Mucosa of gallbladder (tissue), 1 donor: ENCODE results near the gene COX6A2. TPM values are rescaled to one million over a fixed set of nuclear protein-coding genes. Genes with fewer than 3 reads are reported as not detected.
"Not testable (repeated sequence)": the region's sequence is repeated elsewhere in the genome, so short reads cannot be mapped to it uniquely, and the experiment has no call there.

Source experiments
- DNase-seq: peaks from one replicate; pipeline ENCODE4 v3.0.0-alpha.2; 2020; ENCODE audit warnings: low spot score
- total RNA-seq: library from RNA; stranded (reverse); gene quantifications from one replicate; pipeline ENCODE4 v1.2.1, GENCODE V29; 2021
- donor health status: DM: no; HTN: no; CAD: no.

The COX6A2 gene
- total RNA-seq, 1 donor from 2014 or later = 1.3 TPM

- no peak for DNase-seq
Measured at GRCh38 chr16:31461921-31462804, 34.0 kb upstream of the COX6A2 start.

GRCh38 chr16:31461201-31461920 lies 33.2 kb upstream of the COX6A2 start:
- no peak for DNase-seq

GRCh38 chr16:31460582-31461002 lies 32.4 kb upstream of the COX6A2 start:
- DNase-seq = no peak

GRCh38 chr16:31459687-31460581 lies 31.8 kb upstream of the COX6A2 start:
- DNase-seq = peak; percentile 100

GRCh38 chr16:31458844-31459686 lies 30.9 kb upstream of the COX6A2 start, which contains the start of gene ARMC5:
TSS of gene ARMC5 (plus strand) at chr16:31459501. CDS start at chr16:31459525, 24 bp downstream.
- peak; percentile 98 for DNase-seq

- no peak for DNase-seq
Measured at GRCh38 chr16:31458073-31458843, 30.1 kb upstream of the COX6A2 start.

GRCh38 chr16:31456988-31457360 lies 28.8 kb upstream of the COX6A2 start:
- DNase-seq = no peak

GRCh38 chr16:31455601-31456314 lies 27.6 kb upstream of the COX6A2 start:
- no peak for DNase-seq

GRCh38 chr16:31453255-31454204 lies 25.4 kb upstream of the COX6A2 start:
- DNase-seq = no peak

GRCh38 chr16:31452631-31453106 lies 24.5 kb upstream of the COX6A2 start:
- DNase-seq = no peak

GRCh38 chr16:31451681-31452351 lies 23.7 kb upstream of the COX6A2 start:
- no peak for DNase-seq

GRCh38 chr16:31451201-31451600 lies 23.0 kb upstream of the COX6A2 start:
- no peak for DNase-seq

GRCh38 chr16:31445931-31446330 lies 17.8 kb upstream of the COX6A2 start:
- DNase-seq = not testable (repeated sequence)

- DNase-seq = no peak
Measured at GRCh38 chr16:31441956-31442355, 13.8 kb upstream of the COX6A2 start.

GRCh38 chr16:31440516-31441184 lies 12.5 kb upstream of the COX6A2 start:
- DNase-seq = no peak

GRCh38 chr16:31439519-31439918 lies 11.4 kb upstream of the COX6A2 start:
- DNase-seq = no peak

- not testable (repeated sequence) for DNase-seq
Measured at GRCh38 chr16:31439023-31439422, 10.9 kb upstream of the COX6A2 start.
